ENCODE results near the gene MEGF9. TPM values are rescaled to one million over a fixed set of nuclear protein-coding genes. Genes with fewer than 3 reads are reported as not detected.
"Not testable (repeated sequence)": the region's sequence is repeated elsewhere in the genome, so short reads cannot be mapped to it uniquely, and the experiment has no call there.

The MEGF9 gene
- total RNA-seq, 1 donor from 2014 or later, result 17.7 TPM

GRCh38 chr9:120642129-120642770 lies 72.0 kb downstream of the MEGF9 start:
- H3K27ac Mint-ChIP-seq (ENCODE audit: unreplicated experiment), result no peak overlapping the region
- FAIRE-seq, result no peak

GRCh38 chr9:120640874-120641273 lies 73.4 kb downstream of the MEGF9 start:
- H3K9me3 Mint-ChIP-seq (ENCODE audit: unreplicated experiment); FAIRE-seq; H3K9ac ChIP-seq (ENCODE audit: low read length); H3K9me3 ChIP-seq (ENCODE audit: insufficient read depth, low read depth, low read length); H3K27ac Mint-ChIP-seq (ENCODE audit: unreplicated experiment); H3K79me2 ChIP-seq (ENCODE audit: insufficient read depth, low read length); H4K20me1 ChIP-seq (ENCODE audit: insufficient read depth, low read length); H3K4me2 ChIP-seq (ENCODE audit: low read length); DNase-seq (ENCODE audit: low read depth); H3K36me3 ChIP-seq (ENCODE audit: insufficient read depth, low read length); H3K36me3 Mint-ChIP-seq (ENCODE audit: low read depth, unreplicated experiment); H3K27me3 Mint-ChIP-seq (ENCODE audit: low read depth, unreplicated experiment); H3K4me1 ChIP-seq (ENCODE audit: insufficient read depth, low read length); H2AFZ ChIP-seq (ENCODE audit: low read depth, low read length); H3K27ac ChIP-seq (ENCODE audit: low read depth, low read length); H3K4me1 Mint-ChIP-seq (ENCODE audit: low read depth, unreplicated experiment); H3K4me3 ChIP-seq (ENCODE audit: insufficient read depth, low read depth, low read length); H3K27me3 ChIP-seq (ENCODE audit: insufficient read depth, low read length); H3K4me3 Mint-ChIP-seq (ENCODE audit: unreplicated experiment): not testable (repeated sequence)

More at GRCh38 chr9:120642129-120642770, 72.0 kb downstream of the MEGF9 start:
- H3K4me1 ChIP-seq (ENCODE audit: insufficient read depth, low read length), result no peaks in the 10 kb centered on the region
- Mint-ChIP-seq H3K36me3 (ENCODE audit: low read depth, unreplicated experiment) (no peaks in the 10 kb centered on the region), H3K4me1 (ENCODE audit: low read depth, unreplicated experiment) (peaks cover 5% of the 10 kb centered on the region), H3K9me3 (ENCODE audit: unreplicated experiment) (no peaks in the 10 kb centered on the region), H3K27me3 (ENCODE audit: low read depth, unreplicated experiment) (no peaks in the 10 kb centered on the region), H3K4me3 (ENCODE audit: unreplicated experiment) (no peak overlapping the region)
- H3K27me3 ChIP-seq (ENCODE audit: insufficient read depth, low read length), result no peaks in the 10 kb centered on the region
- H4K20me1 ChIP-seq (ENCODE audit: insufficient read depth, low read length), result no peaks in the 10 kb centered on the region
- DNase-seq (ENCODE audit: low read depth), result peak; percentile 21
- H3K79me2 ChIP-seq (ENCODE audit: insufficient read depth, low read length), result no peaks in the 10 kb centered on the region
- no peak overlapping the region for H3K9ac ChIP-seq (ENCODE audit: low read length)
- TF ChIP-seq, protein P1, sequence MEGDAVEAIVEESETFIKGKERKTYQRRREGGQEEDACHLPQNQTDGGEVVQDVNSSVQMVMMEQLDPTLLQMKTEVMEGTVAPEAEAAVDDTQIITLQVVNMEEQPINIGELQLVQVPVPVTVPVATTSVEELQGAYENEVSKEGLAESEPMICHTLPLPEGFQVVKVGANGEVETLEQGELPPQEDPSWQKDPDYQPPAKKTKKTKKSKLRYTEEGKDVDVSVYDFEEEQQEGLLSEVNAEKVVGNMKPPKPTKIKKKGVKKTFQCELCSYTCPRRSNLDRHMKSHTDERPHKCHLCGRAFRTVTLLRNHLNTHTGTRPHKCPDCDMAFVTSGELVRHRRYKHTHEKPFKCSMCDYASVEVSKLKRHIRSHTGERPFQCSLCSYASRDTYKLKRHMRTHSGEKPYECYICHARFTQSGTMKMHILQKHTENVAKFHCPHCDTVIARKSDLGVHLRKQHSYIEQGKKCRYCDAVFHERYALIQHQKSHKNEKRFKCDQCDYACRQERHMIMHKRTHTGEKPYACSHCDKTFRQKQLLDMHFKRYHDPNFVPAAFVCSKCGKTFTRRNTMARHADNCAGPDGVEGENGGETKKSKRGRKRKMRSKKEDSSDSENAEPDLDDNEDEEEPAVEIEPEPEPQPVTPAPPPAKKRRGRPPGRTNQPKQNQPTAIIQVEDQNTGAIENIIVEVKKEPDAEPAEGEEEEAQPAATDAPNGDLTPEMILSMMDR (IDR thresholded peaks at IDR 0.05; ENCODE audit: insufficient read depth, low read depth, low read length), result no peak
- TF ChIP-seq EZH2 (IDR thresholded peaks at IDR 0.05; ENCODE audit: insufficient read depth, low read length), result no peak
- no peak overlapping the region for H3K27ac ChIP-seq (ENCODE audit: low read depth, low read length)
- H3K9me3 ChIP-seq (ENCODE audit: insufficient read depth, low read depth, low read length), result no peaks in the 10 kb centered on the region
- H2AFZ ChIP-seq (ENCODE audit: low read depth, low read length), result no peak overlapping the region
- no peak overlapping the region for H3K4me2 ChIP-seq (ENCODE audit: low read length)
- H3K4me3 ChIP-seq (ENCODE audit: insufficient read depth, low read depth, low read length), result no peak overlapping the region
- H3K36me3 ChIP-seq (ENCODE audit: insufficient read depth, low read length), result no peaks in the 10 kb centered on the region

DNA sequence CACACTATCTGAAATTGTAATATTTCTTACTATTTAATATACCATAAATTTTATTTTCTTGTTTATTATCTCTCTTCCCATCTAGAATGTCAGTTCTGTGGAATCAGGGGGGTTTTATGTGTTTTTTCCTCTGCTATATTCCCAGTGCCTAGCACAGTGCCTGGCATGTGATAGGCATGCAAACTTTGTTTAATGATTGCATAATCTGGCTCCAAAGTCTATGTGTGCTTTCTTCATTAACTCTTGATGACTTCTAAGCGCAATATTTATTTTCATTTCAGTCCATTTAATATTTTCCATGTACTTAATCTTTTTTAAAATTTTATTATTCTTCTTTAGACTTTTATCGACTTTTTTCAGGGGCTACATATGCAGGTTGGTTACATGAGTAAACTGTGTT lies 73.9 kb downstream of the MEGF9 start:
- Mint-ChIP-seq H3K4me1 (ENCODE audit: low read depth, unreplicated experiment) (peaks cover 5% of the 10 kb centered on the region), H3K27me3 (ENCODE audit: low read depth, unreplicated experiment) (no peaks in the 10 kb centered on the region), H3K4me3 (ENCODE audit: unreplicated experiment) (no peak overlapping the region), H3K9me3 (ENCODE audit: unreplicated experiment) (peaks cover 5% of the 10 kb centered on the region), H3K36me3 (ENCODE audit: low read depth, unreplicated experiment) (peaks cover 3% of the 10 kb centered on the region), H3K27ac (ENCODE audit: unreplicated experiment) (no peak overlapping the region)
- no peak for DNase-seq (ENCODE audit: low read depth)
- Histone ChIP-seq H3K9me3 (ENCODE audit: insufficient read depth, low read depth, low read length) (no peaks in the 10 kb centered on the region), H3K4me2 (ENCODE audit: low read length) (no peak overlapping the region), H2AFZ (ENCODE audit: low read depth, low read length) (no peak overlapping the region), H3K36me3 (ENCODE audit: insufficient read depth, low read length) (no peaks in the 10 kb centered on the region), H3K4me3 (ENCODE audit: insufficient read depth, low read depth, low read length) (no peak overlapping the region), H3K79me2 (ENCODE audit: insufficient read depth, low read length) (no peaks in the 10 kb centered on the region), H3K9ac (ENCODE audit: low read length) (no peak overlapping the region), H3K4me1 (ENCODE audit: insufficient read depth, low read length) (no peaks in the 10 kb centered on the region), H3K27me3 (ENCODE audit: insufficient read depth, low read length) (no peaks in the 10 kb centered on the region), H4K20me1 (ENCODE audit: insufficient read depth, low read length) (no peaks in the 10 kb centered on the region), H3K27ac (ENCODE audit: low read depth, low read length) (no peak overlapping the region)
- FAIRE-seq, result no peak
- TF ChIP-seq, protein P1 (IDR thresholded peaks at IDR 0.05; ENCODE audit: insufficient read depth, low read depth, low read length), result no peak
- no peak for TF ChIP-seq EZH2 (IDR thresholded peaks at IDR 0.05; ENCODE audit: insufficient read depth, low read length)

Measured in astrocyte (in vitro differentiated cells and primary cell).